ENCODE measurements around the gene DUOXA2.
"Not testable (repeated sequence)": the region's sequence is repeated elsewhere in the genome, so short reads cannot be mapped to it uniquely, and the experiment has no call there.

DUOXA2 gene

GRCh38 chr15:45114076-45114750 lies at the start of gene DUOXA2, which contains the start of gene DUOX2:
Gene DUOXA2, plus strand, starts transcription at chr15:45114326. Its CDS starts 280 bp downstream, at chr15:45114606.
Gene DUOX2, minus strand, starts transcription at chr15:45114172. Its CDS starts 761 bp downstream, at chr15:45113411.
- Histone ChIP-seq H3K9me3 (ENCODE audit: control insufficient read depth in 5 of 5, low read length in 5 of 5) (no peaks in the 10 kb centered on the region), H3K4me1 (ENCODE audit: control insufficient read depth in 5 of 5, insufficient read depth in 5 of 5, low read length in 5 of 5) (peaks cover 1 to 36% (median 35%) of the 10 kb centered on the region in 5 donors), H3K4me3 (ENCODE audit: low read depth in 1 of 5, low read length in 5 of 5) (peak within 1 kb of the TSS in 1 of 5 donors; percentile 9), H3K27ac (ENCODE audit: low read depth, low read length) (no peak within 1 kb of the TSS), H3K27me3 (ENCODE audit: control insufficient read depth in 5 of 5, insufficient read depth in 4 of 5, low read length in 5 of 5) (peaks cover 63 to 81% (median 78%) of the 10 kb centered on the region in 5 donors), H3K9ac (ENCODE audit: low read length in 5 of 5) (no peak within 1 kb of the TSS), H3K36me3 (ENCODE audit: control insufficient read depth in 5 of 5, insufficient read depth in 5 of 5, low read length in 5 of 5) (no peaks in the 10 kb centered on the region)

DNA sequence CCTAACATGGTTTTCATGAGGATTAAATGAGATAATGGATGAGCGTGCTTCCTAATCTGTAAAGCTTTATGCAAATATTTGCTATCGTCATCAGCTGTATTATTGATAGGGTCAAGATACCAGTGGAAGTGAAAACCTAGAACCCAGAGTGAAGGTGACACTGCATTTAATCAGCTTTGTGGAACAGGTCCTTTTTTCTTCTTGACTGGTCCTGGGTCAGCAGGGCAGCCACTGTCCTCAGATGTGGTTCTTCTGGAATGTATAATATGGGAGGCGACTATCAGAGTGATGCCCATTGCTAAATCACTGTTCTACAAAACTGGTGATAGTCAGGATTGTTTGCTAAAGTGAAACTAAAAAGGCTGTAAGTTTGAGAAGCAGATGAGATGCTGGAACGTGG lies 49.7 kb upstream of the DUOXA2 start:
- peaks cover 0 to 2% (median 0%) of the 10 kb centered on the region in 5 donors for H3K36me3 ChIP-seq (ENCODE audit: control insufficient read depth in 5 of 5, insufficient read depth in 5 of 5, low read length in 5 of 5)
- no peaks in the 10 kb centered on the region for H3K4me1 ChIP-seq (ENCODE audit: control insufficient read depth in 5 of 5, insufficient read depth in 5 of 5, low read length in 5 of 5)
- no peak overlapping the region for H3K27ac ChIP-seq (ENCODE audit: low read depth, low read length)
- no peak overlapping the region for H3K4me3 ChIP-seq (ENCODE audit: low read depth in 1 of 5, low read length in 5 of 5)
- H3K9ac ChIP-seq (ENCODE audit: low read length in 5 of 5): no peak overlapping the region
- peaks cover 0 to 3% (median 0%) of the 10 kb centered on the region in 5 donors for H3K9me3 ChIP-seq (ENCODE audit: control insufficient read depth in 5 of 5, low read length in 5 of 5)
- no peaks in the 10 kb centered on the region for H3K27me3 ChIP-seq (ENCODE audit: control insufficient read depth in 5 of 5, insufficient read depth in 4 of 5, low read length in 5 of 5)

DNA sequence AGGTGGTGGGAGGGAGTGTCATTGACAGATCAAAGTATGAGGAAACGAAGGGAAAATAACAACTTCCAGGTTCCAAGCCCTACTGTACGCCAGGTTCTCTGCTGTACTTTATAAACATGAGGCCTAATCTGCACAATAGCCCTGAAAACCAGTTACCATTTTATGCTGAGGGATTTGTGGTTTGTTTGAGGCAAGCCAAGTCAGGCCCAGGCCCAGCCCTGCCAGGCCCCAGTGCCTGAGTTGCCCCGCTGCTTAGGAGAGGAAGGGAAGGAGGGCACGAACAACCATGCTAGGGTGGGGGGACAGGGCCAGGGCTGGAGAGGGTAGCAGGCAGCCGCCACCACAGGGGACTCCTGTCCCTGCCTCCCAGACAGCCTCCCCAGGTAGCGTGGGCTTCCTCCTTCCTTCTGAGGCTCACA lies 44.2 kb upstream of the DUOXA2 start:
- H3K4me3 ChIP-seq (ENCODE audit: low read depth in 1 of 5, low read length in 5 of 5); H3K9ac ChIP-seq (ENCODE audit: low read length in 5 of 5); H3K27me3 ChIP-seq (ENCODE audit: control insufficient read depth in 5 of 5, insufficient read depth in 4 of 5, low read length in 5 of 5); H3K9me3 ChIP-seq (ENCODE audit: control insufficient read depth in 5 of 5, low read length in 5 of 5); H3K4me1 ChIP-seq (ENCODE audit: control insufficient read depth in 5 of 5, insufficient read depth in 5 of 5, low read length in 5 of 5); H3K27ac ChIP-seq (ENCODE audit: low read depth, low read length): not testable (repeated sequence)
- H3K36me3 ChIP-seq (ENCODE audit: control insufficient read depth in 5 of 5, insufficient read depth in 5 of 5, low read length in 5 of 5): peaks cover 0 to 12% (median 3%) of the 10 kb centered on the region in 5 donors

GRCh38 chr15:45073602-45074001 lies 40.5 kb upstream of the DUOXA2 start:
- not testable (repeated sequence) for H3K4me1 ChIP-seq (ENCODE audit: control insufficient read depth in 5 of 5, insufficient read depth in 5 of 5, low read length in 5 of 5); H3K27me3 ChIP-seq (ENCODE audit: control insufficient read depth in 5 of 5, insufficient read depth in 4 of 5, low read length in 5 of 5); H3K9me3 ChIP-seq (ENCODE audit: control insufficient read depth in 5 of 5, low read length in 5 of 5); H3K36me3 ChIP-seq (ENCODE audit: control insufficient read depth in 5 of 5, insufficient read depth in 5 of 5, low read length in 5 of 5); H3K27ac ChIP-seq (ENCODE audit: low read depth, low read length); H3K4me3 ChIP-seq (ENCODE audit: low read depth in 1 of 5, low read length in 5 of 5); H3K9ac ChIP-seq (ENCODE audit: low read length in 5 of 5)

DNA sequence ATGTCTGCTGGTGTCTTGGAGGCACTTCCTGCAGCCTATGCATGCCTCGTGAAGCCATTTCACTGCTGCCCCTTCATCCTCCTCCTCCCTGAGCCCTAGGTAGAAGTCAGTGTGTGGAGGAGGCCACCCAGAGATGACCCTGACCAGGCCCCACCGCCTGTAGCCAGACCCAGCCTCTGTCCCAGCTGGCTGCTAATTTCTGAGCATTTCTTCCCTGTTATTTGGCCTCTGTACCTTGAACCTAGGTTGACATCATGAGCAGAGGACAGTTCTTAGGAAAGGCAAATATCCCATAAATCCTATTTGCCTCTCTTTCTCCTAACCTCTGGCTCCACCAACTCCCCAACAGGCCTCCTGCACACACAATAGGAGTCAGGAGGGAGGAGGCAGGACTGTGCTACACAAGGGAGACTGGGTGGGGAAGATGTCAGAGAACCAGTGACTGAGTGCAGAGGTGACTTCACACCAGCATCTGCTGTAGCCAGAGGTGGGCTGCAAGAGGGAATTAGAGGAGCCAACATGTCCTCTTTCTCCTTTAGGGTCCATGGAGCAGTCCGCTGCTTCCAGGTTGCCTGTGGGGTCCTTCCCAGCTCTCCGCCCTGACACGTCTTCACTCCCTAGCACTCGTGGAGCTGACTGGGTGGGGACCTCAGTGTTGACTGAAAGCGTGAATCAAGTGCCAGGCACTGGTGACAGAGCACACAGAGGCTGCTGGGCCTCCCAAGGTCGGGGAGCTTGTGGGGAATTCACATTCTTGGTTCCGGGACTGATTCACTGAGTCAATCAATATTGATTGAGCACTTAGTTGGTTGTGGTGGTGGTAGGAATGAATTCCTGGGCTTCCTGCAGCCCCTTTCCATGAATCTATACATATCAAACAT lies 38.4 kb upstream of the DUOXA2 start:
- H3K27me3 ChIP-seq (ENCODE audit: control insufficient read depth in 5 of 5, insufficient read depth in 4 of 5, low read length in 5 of 5); H3K4me3 ChIP-seq (ENCODE audit: low read depth in 1 of 5, low read length in 5 of 5); H3K36me3 ChIP-seq (ENCODE audit: control insufficient read depth in 5 of 5, insufficient read depth in 5 of 5, low read length in 5 of 5); H3K27ac ChIP-seq (ENCODE audit: low read depth, low read length); H3K9me3 ChIP-seq (ENCODE audit: control insufficient read depth in 5 of 5, low read length in 5 of 5); H3K4me1 ChIP-seq (ENCODE audit: control insufficient read depth in 5 of 5, insufficient read depth in 5 of 5, low read length in 5 of 5); H3K9ac ChIP-seq (ENCODE audit: low read length in 5 of 5): not testable (repeated sequence)

DNA sequence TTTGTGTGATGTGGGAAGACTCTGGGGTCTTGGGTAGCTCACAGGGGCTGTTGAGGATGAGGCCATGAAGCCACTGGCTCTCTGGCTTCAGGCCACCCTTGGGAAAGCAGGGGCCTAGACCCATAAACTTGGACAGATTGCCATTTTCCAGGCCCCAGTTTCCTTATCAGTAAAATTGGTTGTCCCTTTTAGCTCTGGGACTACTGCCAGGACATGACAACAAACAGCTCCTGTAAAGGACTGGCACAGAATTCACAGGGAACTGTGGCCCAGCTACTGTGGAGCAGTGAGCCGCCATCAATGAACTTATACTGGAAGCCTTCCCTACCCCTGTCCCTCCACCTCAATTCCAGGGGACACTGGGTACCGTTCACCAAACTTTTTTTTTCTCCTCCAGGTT lies 36.7 kb upstream of the DUOXA2 start:
- H3K4me3 ChIP-seq (ENCODE audit: low read depth in 1 of 5, low read length in 5 of 5); H3K27ac ChIP-seq (ENCODE audit: low read depth, low read length); H3K9ac ChIP-seq (ENCODE audit: low read length in 5 of 5); H3K27me3 ChIP-seq (ENCODE audit: control insufficient read depth in 5 of 5, insufficient read depth in 4 of 5, low read length in 5 of 5); H3K36me3 ChIP-seq (ENCODE audit: control insufficient read depth in 5 of 5, insufficient read depth in 5 of 5, low read length in 5 of 5); H3K4me1 ChIP-seq (ENCODE audit: control insufficient read depth in 5 of 5, insufficient read depth in 5 of 5, low read length in 5 of 5); H3K9me3 ChIP-seq (ENCODE audit: control insufficient read depth in 5 of 5, low read length in 5 of 5): not testable (repeated sequence)

GRCh38 chr15:45079201-45079600 lies 34.9 kb upstream of the DUOXA2 start:
- not testable (repeated sequence) for H3K27ac ChIP-seq (ENCODE audit: low read depth, low read length); H3K27me3 ChIP-seq (ENCODE audit: control insufficient read depth in 5 of 5, insufficient read depth in 4 of 5, low read length in 5 of 5); H3K4me1 ChIP-seq (ENCODE audit: control insufficient read depth in 5 of 5, insufficient read depth in 5 of 5, low read length in 5 of 5); H3K4me3 ChIP-seq (ENCODE audit: low read depth in 1 of 5, low read length in 5 of 5); H3K9ac ChIP-seq (ENCODE audit: low read length in 5 of 5); H3K36me3 ChIP-seq (ENCODE audit: control insufficient read depth in 5 of 5, insufficient read depth in 5 of 5, low read length in 5 of 5); H3K9me3 ChIP-seq (ENCODE audit: control insufficient read depth in 5 of 5, low read length in 5 of 5)

GRCh38 chr15:45079628-45080246 lies 34.4 kb upstream of the DUOXA2 start:
- H3K9ac ChIP-seq (ENCODE audit: low read length in 5 of 5); H3K4me1 ChIP-seq (ENCODE audit: control insufficient read depth in 5 of 5, insufficient read depth in 5 of 5, low read length in 5 of 5); H3K36me3 ChIP-seq (ENCODE audit: control insufficient read depth in 5 of 5, insufficient read depth in 5 of 5, low read length in 5 of 5); H3K9me3 ChIP-seq (ENCODE audit: control insufficient read depth in 5 of 5, low read length in 5 of 5); H3K27me3 ChIP-seq (ENCODE audit: control insufficient read depth in 5 of 5, insufficient read depth in 4 of 5, low read length in 5 of 5); H3K27ac ChIP-seq (ENCODE audit: low read depth, low read length); H3K4me3 ChIP-seq (ENCODE audit: low read depth in 1 of 5, low read length in 5 of 5): not testable (repeated sequence)

DNA sequence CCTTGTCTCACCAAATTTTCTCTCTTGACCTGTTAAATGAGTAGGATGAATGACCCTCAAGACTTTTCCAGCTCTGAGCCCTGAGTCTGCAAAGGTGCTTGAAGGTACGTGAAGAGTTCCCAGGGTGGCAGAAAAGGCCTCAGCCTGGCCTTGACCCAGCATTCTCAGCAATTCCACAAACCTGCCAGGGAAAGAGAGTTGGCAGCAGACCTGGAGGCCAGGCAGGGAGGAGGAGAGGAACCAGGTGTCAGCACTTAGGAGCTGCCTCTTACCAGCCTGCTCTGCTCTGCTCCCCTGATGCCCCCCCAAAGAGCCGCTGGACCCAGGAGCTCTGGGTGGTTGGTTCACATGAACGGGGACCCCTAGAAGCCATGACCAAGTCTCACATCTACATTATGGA lies 33.5 kb upstream of the DUOXA2 start:
- not testable (repeated sequence) for H3K36me3 ChIP-seq (ENCODE audit: control insufficient read depth in 5 of 5, insufficient read depth in 5 of 5, low read length in 5 of 5); H3K27ac ChIP-seq (ENCODE audit: low read depth, low read length); H3K9ac ChIP-seq (ENCODE audit: low read length in 5 of 5); H3K4me3 ChIP-seq (ENCODE audit: low read depth in 1 of 5, low read length in 5 of 5); H3K4me1 ChIP-seq (ENCODE audit: control insufficient read depth in 5 of 5, insufficient read depth in 5 of 5, low read length in 5 of 5); H3K27me3 ChIP-seq (ENCODE audit: control insufficient read depth in 5 of 5, insufficient read depth in 4 of 5, low read length in 5 of 5); H3K9me3 ChIP-seq (ENCODE audit: control insufficient read depth in 5 of 5, low read length in 5 of 5)

- not testable (repeated sequence) for H3K36me3 ChIP-seq (ENCODE audit: control insufficient read depth in 5 of 5, insufficient read depth in 5 of 5, low read length in 5 of 5); H3K9ac ChIP-seq (ENCODE audit: low read length in 5 of 5); H3K27me3 ChIP-seq (ENCODE audit: control insufficient read depth in 5 of 5, insufficient read depth in 4 of 5, low read length in 5 of 5); H3K9me3 ChIP-seq (ENCODE audit: control insufficient read depth in 5 of 5, low read length in 5 of 5); H3K27ac ChIP-seq (ENCODE audit: low read depth, low read length); H3K4me1 ChIP-seq (ENCODE audit: control insufficient read depth in 5 of 5, insufficient read depth in 5 of 5, low read length in 5 of 5); H3K4me3 ChIP-seq (ENCODE audit: low read depth in 1 of 5, low read length in 5 of 5)
Measured at GRCh38 chr15:45082412-45082811, 31.7 kb upstream of the DUOXA2 start.

All from subcutaneous abdominal adipose tissue (tissue), 5 donors.